ENCODE results near the gene COMMD6. TPM values are rescaled to one million over a fixed set of nuclear protein-coding genes. Genes with fewer than 3 reads are reported as not detected.

COMMD6 gene
- total and polyA plus RNA-seq, 3 donors from 2014 or later, result 51.3 to 166 (median 60.4) TPM

DNA sequence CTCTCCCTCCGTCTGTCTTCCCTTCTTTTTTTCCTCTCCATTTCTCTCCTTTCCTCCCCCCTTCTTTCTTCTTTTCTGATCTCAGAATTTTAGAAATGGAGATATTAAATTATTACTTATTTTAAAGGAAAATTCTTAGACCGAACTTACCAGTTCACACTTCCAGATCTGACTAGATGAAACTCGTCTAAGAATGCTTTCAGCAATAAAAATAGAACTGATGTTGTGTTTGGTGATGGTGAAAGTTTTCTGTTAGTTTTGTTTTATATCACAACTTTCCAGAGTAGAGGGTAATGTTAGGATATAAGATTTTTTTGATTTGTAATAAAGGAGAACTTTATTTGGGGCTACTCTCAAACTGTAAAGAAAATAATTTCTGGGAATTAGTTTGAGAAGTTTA, 41.9 kb upstream of the COMMD6 start:
- intact Hi-C loops (cut with DNase I; ENCODE audit: low total_unique reads), result no loop called here
- Histone ChIP-seq H3K9me3 (no peaks in the 10 kb centered on the region), H3K4me1 (no peaks in the 10 kb centered on the region), H3K27me3 (no peaks in the 10 kb centered on the region), H3K36me3 (ENCODE audit: low read depth, missing control alignments) (no peaks in the 10 kb centered on the region), H3K4me3 (no peak overlapping the region), H3K27ac (no peak overlapping the region)
- WGBS, 2 donors, result 82 to 86% methylated on average over 3 of the region's 3 CpGs
- TF ChIP-seq CTCF (IDR thresholded peaks at IDR 0.05) (no peak), POLR2A (IDR thresholded peaks at IDR 0.05) (no peak)
- DNase-seq, result no peak

DNA sequence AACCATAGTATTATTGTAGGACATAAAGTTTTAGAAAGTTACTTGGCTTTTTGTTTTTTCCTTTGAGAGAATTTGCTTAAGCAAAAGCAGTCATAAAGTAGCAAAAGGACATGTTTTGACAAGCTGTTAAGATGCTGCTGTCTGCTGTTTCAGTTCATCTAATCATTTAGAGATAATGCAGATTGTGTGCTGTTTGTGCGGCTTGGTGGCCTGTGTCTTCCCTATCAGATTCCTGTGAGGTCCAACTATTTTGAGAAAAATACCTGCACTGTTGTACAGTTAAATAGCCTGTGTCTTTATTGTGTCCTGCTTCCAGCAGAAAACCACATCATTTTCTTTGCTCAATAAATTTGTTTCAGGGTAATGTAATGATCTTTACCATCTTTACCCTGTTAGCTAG, 31.9 kb upstream of the COMMD6 start:
- H3K27me3 ChIP-seq, result no peaks in the 10 kb centered on the region
- no peak overlapping the region for H3K4me3 ChIP-seq
- no peaks in the 10 kb centered on the region for H3K9me3 ChIP-seq
- 67 to 85% methylated on average over 1 of the region's 1 CpG for WGBS, 2 donors
- H3K36me3 ChIP-seq (ENCODE audit: low read depth, missing control alignments), result no peaks in the 10 kb centered on the region
- no peak overlapping the region for H3K27ac ChIP-seq
- no peaks in the 10 kb centered on the region for H3K4me1 ChIP-seq
- intact Hi-C loops (cut with DNase I; ENCODE audit: low total_unique reads), result no loop called here
- no peak for TF ChIP-seq CTCF (IDR thresholded peaks at IDR 0.05)
- no peak for TF ChIP-seq POLR2A (IDR thresholded peaks at IDR 0.05)
- DNase-seq, result no peak

DNA sequence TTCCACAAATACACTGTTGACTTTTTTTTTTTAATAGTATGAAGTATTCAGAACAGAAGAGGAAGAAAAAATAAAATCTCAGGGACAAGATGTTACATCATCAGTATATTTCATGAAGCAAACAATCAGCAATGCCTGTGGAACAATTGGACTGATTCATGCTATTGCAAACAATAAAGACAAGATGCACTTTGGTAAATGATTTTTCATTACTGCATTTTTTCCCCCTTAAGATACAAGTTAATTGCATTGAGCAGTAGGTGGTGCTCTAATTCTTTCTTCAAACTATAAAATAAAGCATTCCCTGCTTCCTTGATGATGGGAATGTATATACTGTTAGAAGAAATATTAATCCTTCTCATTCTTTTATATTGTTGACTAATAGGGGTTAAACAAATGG, 29.0 kb upstream of the COMMD6 start:
- DNase-seq, result no peak
- Histone ChIP-seq H3K9me3 (no peaks in the 10 kb centered on the region), H3K4me3 (no peak overlapping the region), H3K36me3 (ENCODE audit: low read depth, missing control alignments) (no peaks in the 10 kb centered on the region), H3K27ac (no peak overlapping the region), H3K4me1 (no peaks in the 10 kb centered on the region), H3K27me3 (no peaks in the 10 kb centered on the region)
- TF ChIP-seq CTCF (IDR thresholded peaks at IDR 0.05) (peak in 1 of 3 experiments; percentile 11), POLR2A (IDR thresholded peaks at IDR 0.05) (no peak)
- intact Hi-C loops (cut with DNase I; ENCODE audit: low total_unique reads), result no loop called here

GRCh38 chr13:75558145-75558840, 20.7 kb upstream of the COMMD6 start:
- H3K9me3 ChIP-seq, result no peaks in the 10 kb centered on the region
- DNase-seq, result no peak
- intact Hi-C loops (cut with DNase I; ENCODE audit: low total_unique reads), result no loop called here
- TF ChIP-seq CTCF (IDR thresholded peaks at IDR 0.05) (no peak), POLR2A (IDR thresholded peaks at IDR 0.05) (no peak)
- no peaks in the 10 kb centered on the region for H3K4me1 ChIP-seq
- H3K36me3 ChIP-seq (ENCODE audit: low read depth, missing control alignments), result no peaks in the 10 kb centered on the region
- no peaks in the 10 kb centered on the region for H3K27me3 ChIP-seq
- no peak overlapping the region for H3K27ac ChIP-seq
- WGBS, 2 donors, result 44 to 53% methylated on average over 2 of the region's 2 CpGs
- no peak overlapping the region for H3K4me3 ChIP-seq

DNA sequence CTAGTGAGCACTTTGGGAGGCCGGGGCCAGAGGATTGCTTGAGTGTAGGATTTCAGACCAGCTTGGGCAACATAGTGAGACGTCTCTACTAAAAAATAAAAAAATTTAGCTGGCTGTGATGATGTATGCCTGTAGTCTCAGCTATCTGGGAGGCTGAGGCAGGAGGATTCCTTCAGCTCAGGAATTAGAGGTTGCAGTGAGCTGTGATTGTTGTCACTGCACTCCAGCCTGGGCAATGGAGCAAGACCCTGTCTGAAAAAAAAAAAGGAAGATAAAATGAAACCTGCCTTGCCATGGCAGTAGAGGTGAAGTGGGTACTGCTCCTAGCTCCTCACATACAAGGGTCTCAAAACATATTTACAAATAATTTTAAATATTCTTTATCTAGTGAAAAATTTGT, 19.3 kb upstream of the COMMD6 start:
- intact Hi-C loops (cut with DNase I; ENCODE audit: low total_unique reads), result no loop called here
- H3K36me3 ChIP-seq (ENCODE audit: low read depth, missing control alignments), result no peaks in the 10 kb centered on the region
- H3K27me3 ChIP-seq, result no peaks in the 10 kb centered on the region
- 84 to 88% methylated on average over 2 of the region's 2 CpGs for WGBS, 2 donors
- no peaks in the 10 kb centered on the region for H3K9me3 ChIP-seq
- no peak overlapping the region for H3K27ac ChIP-seq
- TF ChIP-seq POLR2A (IDR thresholded peaks at IDR 0.05) (no peak), CTCF (IDR thresholded peaks at IDR 0.05) (no peak)
- DNase-seq, result no peak
- no peaks in the 10 kb centered on the region for H3K4me1 ChIP-seq
- H3K4me3 ChIP-seq, result no peak overlapping the region

Data from testis (tissue), 3 donors.